GM21576 (cell line): ENCODE results near the gene DIP2A.

Experiments used
- ATAC-seq: cut with Tn5 transposase; IDR thresholded peaks from one replicate; pipeline ENCODE4 v1.9.1; 2021; ENCODE audit warnings: mild to moderate bottlenecking, moderate library complexity; ENCODE audit not compliant: unreplicated experiment

Gene DIP2A

DNA sequence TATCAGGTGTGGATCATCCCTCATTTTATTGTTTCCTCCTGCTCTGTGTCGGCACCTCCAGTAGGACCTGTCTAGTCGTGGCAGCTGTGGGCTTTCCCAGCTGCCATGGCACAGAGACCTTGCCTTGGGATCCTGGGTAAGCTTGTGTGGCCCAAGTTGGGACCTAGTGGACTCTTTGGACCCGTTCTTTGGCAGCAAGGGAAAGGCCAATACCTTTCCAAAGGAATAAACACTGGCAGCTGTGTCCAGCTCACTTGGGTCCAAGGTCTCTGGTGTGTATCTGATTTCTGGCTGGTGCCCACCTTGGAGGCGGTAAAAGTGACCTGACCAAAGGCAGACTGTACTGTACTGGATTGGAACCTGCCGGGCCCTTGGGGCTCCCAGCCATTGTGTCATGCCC, 21.8 kb downstream of the DIP2A start:
- ATAC-seq: no peak

DNA sequence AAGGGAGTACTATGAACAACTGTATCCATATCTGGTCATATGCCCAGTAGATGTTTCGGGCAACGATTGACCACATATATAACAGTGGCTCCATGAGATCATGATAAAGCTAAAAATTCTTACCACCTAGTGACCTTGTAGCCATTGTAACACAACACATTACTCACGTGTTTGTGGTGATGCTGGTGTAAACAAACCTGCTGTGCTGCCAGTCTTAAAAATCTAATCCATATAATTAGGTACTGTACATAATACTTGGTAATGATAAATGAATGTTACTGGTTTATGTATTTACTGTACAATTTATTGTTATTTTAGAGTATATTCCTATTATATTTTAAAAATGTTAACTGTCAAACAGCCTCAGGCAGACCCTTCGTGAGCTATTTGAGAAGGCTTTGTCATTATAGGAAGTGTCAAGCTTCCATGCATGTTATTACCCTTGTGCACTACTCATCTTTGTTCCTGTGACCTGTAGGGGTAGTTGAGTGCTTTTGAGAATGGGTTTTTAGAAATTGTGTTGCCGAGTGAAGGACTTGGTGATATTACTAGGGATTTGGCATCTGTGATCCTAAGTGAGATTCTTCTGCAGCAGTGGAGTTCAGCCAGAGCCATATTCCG, 23.6 kb downstream of the DIP2A start:
- ATAC-seq: no peak

DNA sequence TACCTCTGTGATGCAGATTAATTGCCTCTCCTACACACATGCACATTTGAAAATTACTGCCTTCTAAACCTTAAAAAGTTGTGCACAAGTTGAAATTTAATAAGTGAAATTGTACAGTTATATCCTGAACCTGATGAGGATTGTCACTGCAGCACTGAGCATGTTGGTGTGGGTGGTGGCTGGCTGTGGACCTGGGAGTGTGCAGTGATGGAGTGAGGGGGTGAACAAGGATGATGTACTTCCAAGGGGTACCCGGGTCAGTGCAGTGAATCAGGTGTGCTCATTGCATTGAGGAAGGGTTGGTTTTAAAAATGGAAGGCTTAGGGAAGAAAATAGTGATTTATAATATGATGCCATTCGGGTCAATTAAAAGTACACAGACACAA, 24.1 kb downstream of the DIP2A start:
- no peak for ATAC-seq

DNA sequence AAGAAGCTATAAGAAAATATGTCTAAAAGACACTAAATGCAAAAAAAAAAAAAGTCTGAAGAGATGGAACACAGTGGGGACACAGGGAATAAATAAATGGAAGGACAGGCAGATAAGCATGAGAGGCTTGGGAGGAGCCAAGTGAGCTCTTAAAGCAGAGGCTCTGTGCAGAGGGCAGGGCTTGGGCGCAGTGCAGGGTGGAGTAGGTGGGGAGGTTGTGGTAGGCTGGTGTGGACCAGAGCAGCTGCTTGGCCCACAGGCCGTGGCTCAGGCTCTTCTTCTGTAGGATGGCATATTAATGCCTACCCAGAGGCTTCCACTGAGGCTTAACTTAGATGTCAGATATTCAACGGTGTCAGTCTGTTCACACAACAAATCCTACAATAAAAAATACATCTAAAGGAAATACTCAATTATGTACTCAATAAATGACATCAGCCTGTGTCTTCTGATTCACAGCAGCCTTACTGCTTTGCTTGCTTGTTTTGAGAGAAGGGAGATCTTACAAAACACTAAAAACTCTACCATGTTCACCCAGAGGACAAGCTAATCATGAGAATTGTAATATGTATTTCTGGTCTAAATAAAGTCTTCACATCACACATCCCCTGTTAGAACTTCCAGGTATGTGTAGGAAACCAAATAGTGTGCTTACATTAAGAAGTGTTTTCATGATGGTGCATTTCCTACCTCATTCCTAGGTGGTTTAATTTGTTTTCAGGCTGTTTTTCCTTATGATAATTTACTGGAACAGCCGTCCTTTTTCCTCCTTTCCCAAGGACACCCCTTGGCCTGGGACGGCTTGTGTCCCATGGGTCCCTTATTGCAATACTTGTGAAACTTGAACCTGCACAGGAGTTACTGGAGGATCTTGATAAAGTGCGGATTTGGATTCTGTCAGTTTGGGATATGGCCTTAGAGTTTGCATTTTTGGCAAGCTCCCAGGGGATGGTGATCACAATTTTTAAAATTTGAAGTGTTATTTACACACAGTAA, 24.9 kb downstream of the DIP2A start:
- no peak for ATAC-seq

DNA sequence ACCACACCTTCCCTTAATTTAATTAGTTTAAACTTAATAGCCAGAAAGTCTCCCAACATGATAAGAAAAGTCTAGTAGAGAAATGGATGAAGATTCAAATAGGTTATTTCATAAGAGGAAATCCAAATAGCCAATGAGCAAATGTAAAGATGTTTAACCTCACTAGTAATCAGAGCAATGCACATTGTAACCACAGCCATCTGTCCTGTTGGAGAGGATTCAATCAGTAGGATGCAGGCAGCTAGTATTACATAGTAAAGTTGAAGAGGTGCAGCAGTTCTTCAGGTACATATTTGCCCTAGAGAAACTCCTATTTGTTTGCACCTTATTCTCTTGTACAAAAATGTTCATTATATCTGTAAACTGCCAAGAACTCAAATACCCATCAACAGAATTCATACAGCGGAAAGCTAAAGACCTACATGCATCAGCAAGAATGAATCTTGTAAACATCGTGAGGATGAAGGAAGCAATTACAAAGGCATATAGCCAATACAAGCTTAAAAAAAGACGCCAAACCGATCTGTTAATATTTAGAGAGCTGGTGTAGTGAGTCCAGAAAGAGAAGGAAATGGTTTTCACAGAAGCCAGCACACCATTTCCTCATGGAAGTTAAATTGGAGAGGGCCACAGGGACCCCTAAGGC, 27.9 kb downstream of the DIP2A start:
- no peak for ATAC-seq

DNA sequence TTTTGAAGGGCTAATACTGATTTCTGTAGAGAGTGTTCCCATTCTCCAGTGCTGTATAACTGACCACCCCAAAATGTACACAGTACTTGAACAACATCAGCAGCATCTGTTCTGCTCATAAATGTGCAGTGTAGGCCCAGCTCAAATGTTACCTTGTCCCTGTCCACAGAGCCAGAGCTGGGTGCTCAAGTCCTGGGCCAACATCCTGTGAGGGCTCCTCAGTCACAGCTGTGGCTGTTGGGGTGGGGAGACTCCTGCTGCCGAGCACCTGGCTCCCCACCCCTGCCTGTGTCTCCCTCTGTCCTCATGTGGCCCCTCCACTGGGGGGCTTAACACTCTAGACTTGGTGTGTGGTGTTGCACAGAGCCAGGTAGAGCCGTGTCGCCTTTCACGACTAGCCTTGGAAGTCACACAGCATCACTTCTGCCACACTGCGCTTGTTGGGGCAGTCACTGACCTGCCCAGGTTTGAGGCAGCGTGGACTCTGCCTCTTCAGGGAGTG, 30.5 kb downstream of the DIP2A start:
- no peak for ATAC-seq

DNA sequence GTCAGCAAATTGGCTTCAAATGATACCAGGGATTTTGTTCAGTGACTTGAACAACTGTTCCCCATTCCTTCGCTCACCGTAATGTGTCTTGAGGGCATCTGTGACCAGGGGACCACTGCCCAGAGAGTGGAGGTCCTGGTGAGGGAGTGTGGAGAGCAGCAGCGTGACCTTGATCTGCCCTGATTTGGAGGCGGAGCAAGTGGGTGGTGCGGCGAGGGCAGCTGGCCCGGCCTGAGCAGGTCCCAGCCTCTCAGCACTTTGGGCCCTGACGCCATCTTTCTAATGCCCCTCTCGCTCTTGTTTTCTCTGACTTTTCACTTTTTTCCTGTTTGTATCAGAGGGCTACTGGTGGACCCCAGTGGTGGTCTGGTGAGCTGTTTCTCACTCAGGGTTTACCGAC, 31.1 kb downstream of the DIP2A start:
- ATAC-seq: no peak

DNA sequence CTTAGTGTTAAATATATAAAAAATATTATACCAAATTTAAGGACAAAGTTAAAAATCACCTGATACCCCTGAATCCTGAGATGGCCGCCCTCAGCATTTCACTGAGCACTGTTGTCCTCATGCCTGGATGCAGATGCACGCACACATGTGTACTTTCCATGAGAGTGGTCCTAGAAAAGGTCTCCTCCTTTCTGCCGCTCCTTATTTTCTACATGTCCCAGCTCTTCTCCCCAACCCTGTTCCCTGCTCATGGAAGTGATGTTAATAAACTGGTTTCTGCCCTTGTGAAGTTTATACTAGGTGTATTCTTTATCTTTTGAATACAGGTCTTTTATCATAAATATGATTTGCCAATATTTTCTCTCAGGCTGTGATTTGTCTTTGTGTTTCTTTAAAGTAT, 32.9 kb downstream of the DIP2A start:
- ATAC-seq: no peak

DNA sequence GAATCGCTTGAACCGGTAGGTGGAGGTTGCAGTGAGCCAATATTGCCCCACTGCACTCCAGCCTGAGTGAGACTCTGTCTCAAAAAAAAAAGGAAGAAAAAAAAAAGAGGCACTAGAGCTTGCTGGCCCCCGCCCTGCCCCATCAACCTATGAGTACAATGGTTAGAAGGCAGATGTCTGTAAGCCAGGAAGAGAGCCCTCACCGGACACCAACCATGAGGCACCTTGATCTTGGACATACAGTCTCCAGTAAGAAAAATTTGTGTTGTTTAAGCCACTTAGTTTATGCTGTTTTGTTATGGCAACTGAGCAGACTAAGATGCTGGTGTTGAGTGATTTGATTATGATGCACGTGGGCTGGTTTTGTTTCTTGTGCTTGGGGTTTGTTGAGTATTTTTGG, 34.2 kb downstream of the DIP2A start:
- no peak for ATAC-seq

DNA sequence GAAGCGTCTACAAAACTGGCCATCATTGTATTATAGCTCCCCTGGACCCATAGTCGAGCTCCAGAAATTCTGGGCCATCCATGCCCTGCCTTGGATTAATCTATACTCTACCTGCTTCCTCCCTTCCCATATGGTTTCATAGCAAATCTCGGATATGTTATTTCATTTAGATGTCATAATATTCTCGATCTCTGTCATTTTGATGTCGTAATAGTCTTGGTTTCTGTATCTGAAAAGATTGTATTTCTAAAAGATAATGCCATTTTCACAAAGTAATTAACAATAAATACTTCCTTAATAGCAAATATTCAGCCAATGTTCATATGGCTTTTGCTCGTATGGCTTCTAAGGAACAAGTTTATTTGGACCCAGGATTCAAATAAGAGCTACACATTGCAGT, 35.1 kb downstream of the DIP2A start:
- ATAC-seq: no peak

DNA sequence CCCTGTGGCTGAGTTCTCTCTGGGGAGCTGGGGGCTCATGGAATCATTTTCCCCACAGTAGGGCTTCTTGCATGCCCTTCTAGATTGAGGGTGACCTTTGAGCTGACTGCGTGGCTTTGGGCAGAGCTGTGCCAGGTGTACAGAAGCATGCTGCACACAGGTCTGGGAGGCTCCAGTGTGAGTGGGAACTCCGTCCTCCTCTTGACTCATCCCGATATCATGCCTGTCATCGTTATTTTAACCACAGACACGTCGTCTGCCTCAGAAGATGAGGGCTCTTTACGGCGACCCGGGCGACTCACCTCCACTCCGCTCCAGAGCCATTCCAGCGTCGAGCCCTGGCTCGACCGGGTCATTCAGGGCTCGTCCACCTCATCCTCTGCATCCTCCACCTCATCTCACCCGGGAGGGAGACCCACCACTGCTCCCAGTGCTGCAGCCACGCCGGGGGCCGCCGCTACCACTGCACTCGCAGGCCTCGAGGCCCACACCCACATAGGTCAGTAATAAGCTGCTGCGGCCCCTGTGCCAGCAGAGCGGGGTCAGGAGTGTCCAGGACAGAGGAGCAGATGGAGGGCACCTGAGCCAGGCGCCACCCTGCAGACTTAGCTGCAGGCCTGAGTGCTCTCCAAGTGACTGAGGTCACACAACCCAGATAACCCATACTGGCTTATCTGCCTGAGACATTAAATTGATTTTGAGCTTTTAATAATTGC, 39.8 kb downstream of the DIP2A start:
- ATAC-seq: no peak

DNA sequence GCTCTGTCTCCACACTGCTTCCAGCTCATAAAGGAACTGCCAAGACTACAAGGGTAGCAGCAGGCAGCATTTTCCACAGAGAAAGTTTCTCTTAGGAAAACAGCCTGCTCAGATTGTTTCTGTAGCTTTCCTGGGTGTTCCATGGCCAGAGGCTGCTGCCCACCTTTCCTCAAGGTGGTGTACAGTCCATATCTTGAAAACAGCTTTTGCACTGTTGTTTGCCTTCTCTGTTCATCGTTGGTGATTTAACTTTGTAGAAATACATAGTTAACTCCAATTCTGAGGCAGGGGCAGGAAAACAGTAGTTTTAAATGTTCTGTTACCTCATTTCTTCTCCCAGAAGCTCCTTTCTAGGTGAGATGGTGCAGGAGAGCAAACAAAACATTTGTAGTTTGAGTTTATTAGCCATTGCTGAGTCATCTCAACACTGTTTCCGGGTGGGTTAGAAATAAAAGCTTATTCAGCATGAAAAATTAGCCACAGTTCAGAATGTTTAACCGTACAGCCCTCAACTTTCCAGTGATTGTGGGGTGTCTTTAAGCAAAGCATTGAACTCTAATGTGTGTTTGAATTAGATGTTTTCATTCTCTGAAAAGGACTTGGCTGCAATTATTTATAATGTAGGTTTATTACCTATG, 41.7 kb downstream of the DIP2A start:
- ATAC-seq: no peak

DNA sequence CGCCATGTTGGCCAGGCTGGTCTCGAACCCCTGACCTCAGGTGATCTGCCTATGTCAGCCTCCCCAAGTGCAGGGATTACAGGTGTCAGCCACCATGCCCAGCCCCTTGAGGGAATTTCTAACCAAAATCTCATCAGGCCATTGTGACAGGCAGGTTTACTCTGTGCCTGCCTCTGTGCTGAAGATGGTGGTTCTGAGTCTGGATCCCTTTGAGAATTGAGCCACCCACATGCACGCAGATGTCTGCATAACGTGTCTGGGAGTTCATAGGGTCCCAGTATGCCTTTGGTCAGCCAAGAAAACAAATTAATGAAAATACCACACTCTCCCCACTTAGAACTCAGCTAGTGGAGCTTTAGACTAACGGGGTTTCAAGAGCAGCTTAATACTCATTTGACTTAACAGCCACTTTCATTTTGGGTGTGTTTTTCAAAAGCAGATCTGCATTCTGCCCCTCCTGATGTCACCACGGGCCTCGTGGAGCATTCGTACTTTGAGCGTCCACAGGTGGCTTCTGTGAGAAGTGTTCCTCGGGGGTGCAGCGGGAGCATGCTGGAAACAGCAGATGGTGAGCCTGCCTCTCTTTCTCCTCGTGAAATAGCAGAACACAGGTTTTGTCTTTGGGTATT, 45.3 kb downstream of the DIP2A start:
- no peak for ATAC-seq

DNA sequence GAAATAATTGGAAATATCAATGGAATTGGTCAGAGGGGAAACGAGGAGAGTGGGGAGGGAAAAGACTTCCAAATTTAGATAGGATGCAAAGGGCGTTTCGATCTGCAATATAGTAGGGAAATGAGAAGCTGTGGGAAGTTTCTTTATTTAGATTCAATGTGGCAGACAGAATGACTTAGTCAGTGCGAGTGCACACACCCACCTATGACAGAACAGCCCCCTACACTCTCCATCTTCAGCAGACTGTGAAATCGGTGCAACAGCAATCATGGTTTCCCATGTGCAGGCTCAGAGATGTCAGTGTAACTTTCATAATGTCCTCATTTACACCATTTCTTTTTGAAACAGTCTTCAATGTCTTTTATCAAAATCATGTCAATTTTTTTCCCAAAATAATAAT, 46.0 kb downstream of the DIP2A start:
- no peak for ATAC-seq

DNA sequence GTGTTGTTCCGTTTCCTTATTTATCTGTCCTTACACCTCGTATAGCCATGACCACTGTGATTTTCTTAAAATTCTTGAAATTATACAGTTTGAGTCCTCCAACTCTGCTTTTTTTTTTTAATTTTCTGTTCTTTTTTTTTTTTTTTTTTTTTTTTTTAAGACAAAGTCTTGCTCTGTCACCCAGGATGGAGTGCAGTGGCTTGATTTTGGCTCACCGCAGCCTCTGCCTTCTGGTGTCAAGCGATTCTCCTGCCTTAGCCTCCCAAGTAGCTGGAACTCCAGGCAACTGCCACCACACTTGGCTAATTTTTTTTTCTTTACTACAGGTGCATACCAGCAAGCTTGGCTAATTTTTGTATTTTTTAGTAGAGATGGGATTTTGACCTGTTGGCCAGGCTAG, 48.9 kb downstream of the DIP2A start:
- no peak for ATAC-seq

DNA sequence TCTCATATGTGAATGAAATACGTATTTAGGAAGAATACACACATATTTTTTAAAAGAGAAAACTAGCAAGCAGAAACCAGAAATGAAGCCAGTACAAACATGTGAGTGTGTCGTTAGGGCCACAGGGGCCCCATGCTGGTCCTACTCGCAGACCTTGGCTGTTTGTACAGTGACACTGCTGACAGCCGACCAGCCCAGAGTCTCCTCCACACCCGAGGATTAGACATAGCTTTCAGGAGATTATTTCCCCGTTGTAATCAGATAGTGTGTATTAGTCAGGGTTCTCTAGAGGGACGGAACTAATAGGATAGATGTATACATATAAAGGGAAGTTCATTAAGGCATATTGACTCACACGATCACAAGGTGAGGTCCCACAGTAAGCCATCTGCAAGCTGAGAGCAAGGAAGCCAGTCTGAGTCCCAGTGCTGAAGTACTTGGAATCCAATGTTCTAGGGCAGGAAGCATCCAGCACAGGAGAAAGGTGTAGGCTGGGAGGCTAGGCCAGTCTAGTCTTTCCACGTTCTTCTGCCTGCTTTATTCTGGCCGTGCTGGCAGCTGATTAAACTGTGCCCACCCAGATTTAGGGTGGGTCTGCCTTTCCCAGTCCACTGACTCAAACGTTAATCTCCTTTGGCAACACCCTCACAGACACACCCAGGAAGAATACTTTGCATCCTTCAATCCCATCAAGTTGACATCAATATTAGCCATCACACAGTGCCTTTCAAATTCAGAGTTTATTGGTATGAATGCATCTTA, 51.2 kb downstream of the DIP2A start:
- no peak for ATAC-seq

DNA sequence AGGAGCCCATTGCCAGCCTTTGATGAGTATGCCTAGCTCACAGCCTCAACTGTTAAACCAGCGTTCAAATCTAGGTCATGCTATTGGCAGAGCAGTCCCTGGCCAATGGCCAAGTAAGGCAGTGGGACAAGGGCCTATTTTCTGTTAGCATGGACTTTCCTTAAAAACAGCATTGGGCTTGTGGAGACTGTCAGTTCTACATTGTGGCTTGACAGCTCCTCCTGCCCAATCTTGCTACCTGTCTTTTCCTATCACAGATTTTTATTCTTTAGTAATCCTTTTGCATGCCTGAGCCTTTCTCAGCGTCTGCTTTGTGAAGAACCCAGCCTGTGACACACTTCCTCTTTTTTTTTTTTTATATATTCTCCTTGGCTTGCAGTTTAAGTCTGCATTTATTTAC, 56.4 kb downstream of the DIP2A start:
- no peak for ATAC-seq

DNA sequence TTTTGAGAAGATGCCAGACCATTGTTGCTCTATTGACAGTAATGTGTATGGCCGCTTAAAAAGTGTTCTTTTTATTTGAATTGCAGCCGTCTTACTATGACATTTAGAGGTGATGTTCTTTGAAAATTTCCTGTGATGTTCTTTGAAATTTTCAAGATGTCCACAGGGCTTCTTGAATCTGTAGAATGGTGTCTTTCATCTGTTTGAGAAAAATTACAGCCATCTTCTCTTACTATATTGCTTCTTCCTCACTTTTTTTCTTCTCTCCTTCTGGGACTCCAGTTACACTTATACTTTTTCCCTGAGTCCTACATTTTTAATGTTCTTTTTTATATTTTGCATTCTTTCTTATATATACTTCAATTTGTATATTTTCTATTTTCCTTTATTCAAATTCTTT, 57.4 kb downstream of the DIP2A start:
- no peak for ATAC-seq

DNA sequence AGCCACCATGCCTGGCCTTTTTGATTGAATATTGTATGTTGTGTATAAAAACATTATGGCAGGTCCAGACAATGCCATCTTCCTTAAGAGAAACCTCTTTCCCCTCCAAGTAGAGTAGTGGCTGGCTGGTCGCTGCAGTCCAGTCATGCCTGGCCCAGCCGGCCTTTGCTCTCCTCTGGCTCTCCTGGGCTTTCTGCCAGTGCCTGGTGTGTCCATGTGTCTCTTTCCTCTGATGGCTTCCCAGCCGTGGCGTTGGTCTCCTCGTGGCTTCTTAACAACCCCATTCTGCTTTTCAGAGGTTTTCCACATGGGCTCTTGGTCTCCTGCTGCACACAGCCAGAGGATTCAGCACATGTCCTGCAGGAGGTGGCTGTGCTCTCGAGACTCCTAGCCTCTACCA, 58.7 kb downstream of the DIP2A start:
- no peak for ATAC-seq
